GM21528 (cell line): ENCODE measurements around the gene COCH.
A peak's percentile ranks its signal among the peaks of the same experiment; 100 is the strongest.
"Not testable (repeated sequence)": the region's sequence is repeated elsewhere in the genome, so short reads cannot be mapped to it uniquely, and the experiment has no call there.

Source experiments
- ATAC-seq: cut with Tn5 transposase; IDR thresholded peaks from one replicate; pipeline ENCODE4 v1.9.1; 2021; ENCODE audit warnings: mild to moderate bottlenecking, moderate library complexity; ENCODE audit not compliant: unreplicated experiment, low FRiP score

Gene COCH

DNA sequence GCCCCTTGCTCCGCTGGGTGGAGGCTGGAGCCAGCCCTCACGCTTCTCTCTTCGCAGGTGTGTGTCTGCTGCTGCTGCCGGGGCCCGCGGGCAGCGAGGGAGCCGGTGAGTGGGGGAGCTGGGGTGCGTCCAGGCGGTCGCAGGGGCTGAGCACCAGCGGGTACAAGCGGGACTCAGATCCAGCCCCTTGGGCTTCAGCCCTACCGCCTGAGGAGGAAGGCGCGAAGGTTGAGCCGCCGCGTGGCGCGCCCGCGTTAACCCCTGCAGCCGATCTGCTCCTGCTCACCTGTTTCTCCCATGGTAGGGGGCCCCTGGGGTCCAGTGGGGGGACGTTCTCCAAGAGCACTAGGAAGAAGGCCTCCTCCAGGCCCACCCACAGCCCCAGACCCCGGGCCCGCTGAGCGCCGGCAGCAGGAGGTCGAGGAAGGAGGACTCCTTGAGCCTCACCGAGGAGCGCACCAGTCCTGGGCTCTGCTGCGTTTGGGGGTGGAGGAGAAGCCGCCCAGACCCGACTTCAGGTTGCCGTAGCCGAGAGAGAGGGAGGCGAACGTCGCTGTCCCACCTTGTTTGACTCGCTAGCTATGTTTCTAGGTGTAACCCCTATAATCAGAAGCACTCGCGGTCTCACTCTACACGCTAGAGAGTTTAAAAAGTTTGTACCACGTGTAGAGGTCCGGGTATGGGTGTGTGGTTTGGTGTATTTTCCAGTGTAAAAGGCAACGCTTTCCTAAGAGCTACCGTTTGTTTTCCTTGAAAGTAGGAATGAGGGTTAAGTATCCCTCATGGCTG, 834 bp downstream of the COCH start:
- ATAC-seq, result peak; percentile 39

DNA sequence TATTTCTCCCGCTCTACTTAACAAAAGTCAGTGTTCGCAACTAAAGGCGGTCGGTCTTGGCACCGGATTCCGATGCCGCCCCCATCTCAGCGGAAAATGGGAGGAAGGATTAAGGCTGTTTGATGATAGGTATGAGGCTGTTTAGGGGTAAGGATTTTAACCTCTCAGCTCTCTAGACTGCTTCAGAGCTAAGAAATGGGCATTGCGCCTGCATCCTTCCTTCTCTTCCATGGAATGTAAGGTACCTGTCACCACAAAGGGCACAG, 1.4 kb downstream of the COCH start:
- ATAC-seq, result no peak

DNA sequence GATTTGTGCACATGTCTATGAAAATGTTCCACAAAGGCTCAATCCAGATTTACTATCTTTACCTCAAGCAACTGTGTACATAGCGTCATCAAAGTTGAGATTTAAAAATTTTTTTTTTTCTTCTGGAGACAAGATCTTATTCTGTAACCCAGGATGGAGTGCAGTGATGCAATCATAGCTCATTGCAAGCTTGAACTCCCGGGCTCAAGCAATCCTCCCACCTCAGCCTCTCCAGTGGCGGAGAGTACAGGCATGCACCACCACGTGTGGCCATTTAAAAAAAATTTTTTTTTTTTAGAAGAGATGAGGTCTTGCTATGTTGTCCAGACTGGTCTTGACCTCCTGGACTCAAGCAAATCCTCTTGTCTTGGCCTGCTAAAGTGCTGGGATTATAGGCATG, 2.3 kb downstream of the COCH start:
- no peak for ATAC-seq

DNA sequence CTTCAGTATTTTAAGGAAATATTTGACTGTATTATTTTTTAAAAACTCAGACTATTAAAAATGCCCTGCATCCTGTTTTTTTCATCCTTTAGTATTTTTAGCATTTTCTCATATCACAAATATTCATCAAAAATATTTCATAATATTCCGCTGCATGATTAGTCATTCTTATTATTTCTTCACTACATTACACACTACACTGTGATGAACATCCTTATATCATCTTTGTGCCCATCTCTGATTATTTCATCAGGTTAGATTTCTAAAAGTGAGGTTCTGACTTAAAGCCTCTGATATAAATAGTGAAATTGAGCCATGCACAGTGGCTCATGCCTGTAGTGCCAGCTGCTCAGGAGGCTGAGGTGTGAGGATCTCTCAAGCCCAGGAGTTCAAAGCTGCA, 8.1 kb downstream of the COCH start:
- ATAC-seq, result no peak

DNA sequence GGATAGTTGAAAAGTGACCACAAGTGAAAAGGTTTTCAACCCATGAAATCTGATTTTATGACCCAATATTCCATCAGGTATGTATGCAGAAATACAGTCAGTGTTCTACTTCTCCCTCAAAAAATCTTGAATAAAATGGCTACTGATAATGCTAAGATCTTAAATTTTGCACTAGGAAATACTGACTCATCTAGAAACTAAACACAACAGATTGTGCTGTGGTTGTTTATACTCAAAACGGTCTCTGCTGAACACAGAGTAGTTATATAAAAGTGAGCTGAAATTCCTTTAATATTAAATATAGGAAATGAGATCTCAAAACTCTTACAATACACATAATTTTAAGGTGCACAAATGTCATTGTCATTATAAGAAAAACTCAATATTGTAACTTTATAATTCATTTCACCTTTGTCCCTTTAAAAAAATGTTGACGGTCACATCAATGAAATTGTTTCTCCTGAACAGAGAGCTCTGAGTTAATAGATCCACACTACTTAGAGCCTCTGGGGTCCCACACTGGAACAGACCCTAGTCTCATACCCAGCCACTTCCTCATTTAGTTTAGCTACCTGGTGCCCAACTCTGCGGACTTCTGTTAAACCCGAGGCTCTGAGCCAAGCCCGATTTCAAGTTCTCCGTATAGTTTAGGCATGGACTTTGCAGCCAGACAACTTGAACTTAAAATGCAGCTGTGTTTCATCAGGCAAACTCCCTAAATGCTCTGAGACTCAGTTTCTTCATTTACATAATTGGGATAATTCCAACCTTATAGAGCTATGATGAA, 9.3 kb downstream of the COCH start:
- no peak for ATAC-seq

DNA sequence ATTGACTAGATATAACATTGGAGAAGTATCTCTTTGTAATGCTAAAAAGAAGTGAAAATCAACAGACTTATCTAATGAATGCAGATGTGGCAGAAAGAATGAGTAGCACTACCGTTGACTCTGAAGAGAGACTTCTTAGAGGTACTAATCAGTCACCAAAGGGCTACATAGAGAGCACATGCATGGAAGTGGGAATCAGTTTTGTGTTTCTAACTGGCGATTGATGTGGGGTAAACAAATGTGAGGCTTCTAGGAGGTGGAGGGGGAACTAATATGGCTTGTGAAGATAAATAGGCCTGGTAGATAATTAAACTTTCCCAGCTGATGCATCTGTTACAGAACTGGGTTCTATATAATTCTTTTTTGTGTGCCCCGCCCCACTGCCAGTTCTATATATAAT, 10.5 kb downstream of the COCH start:
- no peak for ATAC-seq

DNA sequence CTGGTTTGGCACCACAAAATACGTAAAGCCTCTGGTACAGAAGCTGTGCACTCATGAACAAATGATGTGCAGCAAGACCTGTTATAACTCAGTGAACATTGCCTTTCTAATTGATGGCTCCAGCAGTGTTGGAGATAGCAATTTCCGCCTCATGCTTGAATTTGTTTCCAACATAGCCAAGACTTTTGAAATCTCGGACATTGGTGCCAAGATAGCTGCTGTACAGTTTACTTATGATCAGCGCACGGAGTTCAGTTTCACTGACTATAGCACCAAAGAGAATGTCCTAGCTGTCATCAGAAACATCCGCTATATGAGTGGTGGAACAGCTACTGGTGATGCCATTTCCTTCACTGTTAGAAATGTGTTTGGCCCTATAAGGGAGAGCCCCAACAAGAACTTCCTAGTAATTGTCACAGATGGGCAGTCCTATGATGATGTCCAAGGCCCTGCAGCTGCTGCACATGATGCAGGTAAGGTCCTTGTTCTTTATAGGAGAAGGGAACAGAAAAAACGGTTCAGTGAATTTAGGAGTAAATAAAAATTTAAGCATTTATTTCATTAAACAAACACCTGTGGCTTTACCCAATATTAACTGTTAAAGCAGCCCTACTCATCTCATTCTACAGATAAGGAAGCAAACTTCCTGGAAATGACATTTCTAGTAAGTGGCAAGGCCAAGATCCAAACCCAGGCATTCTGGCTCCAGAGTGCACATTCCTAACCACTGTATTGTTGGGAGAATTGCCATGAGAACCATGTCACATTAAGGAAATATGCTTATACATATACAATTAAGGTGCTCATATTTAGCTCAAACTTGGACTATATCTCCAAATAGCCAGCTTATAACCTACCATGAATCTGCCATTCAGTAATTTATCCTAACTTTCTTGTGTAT, 11.7 kb downstream of the COCH start:
- ATAC-seq, result no peak

DNA sequence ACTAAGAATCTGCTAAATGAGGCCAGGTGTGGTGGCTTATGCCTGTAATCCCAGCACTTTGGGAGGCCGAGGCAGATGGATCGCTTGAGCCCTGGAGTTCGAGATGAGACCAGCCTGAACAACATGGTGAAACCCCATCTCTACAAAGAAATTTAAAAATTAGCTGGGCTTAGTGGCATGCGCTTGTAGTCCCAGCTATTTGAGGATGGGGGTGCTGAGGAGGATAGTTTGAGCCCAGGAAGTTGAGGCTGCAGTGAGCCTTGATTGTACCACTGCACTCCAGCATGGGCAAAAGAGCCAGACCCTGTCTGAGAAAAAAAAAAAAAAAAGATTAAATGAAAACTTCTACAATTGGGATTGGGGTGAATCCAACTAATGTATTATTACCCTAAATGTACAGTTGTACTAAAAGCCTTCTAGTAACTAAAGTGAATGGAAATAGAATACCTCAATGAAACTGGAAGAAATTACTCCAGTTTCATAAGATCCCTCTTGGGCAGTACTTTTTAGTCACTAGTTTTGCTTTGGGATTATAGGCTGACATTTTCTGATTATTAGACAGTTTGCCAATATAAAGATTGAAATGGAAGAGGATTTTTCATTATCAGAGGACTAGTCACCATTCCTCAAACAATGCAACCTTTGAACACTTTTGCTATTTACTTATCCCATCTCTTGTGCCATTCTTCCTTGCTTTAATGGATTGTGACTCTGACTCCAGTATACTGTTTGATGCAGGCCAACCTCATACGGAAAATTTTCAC, 14.3 kb downstream of the COCH start:
- ATAC-seq, result no peak

DNA sequence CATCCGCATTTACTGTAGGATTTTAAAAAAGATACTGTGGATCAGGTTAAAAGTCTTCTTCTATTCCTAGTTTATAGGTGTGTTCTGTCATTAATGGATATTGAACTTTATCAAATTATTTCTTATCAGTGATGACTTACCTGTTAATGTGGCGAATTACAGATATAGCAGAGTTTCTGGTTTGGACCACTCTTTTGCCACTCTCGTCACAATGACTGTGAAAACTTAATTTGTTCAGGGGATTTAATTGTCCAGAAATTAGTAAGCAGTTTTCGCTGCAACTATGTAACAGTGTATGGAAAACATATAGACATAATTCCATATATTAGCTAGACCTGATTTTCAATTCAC, 14.9 kb downstream of the COCH start:
- no peak for ATAC-seq

DNA sequence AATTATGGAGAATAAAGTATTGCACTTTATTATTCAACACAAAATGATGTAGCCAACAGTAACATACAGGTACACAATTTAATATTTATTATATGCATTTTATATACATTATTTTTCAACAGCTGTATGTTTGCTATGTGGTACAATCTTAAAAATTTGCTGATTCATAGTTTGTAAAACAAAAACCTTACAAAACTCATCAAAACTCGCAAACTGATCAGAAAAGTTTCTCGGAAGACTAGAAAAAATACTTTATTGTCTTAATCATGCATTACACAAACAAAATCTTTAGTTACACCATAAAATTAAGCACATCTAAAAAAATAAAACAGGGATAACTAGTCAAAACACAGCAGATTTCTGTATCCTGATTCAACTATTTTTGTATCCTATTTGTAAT, 19.5 kb downstream of the COCH start:
- no peak for ATAC-seq

DNA sequence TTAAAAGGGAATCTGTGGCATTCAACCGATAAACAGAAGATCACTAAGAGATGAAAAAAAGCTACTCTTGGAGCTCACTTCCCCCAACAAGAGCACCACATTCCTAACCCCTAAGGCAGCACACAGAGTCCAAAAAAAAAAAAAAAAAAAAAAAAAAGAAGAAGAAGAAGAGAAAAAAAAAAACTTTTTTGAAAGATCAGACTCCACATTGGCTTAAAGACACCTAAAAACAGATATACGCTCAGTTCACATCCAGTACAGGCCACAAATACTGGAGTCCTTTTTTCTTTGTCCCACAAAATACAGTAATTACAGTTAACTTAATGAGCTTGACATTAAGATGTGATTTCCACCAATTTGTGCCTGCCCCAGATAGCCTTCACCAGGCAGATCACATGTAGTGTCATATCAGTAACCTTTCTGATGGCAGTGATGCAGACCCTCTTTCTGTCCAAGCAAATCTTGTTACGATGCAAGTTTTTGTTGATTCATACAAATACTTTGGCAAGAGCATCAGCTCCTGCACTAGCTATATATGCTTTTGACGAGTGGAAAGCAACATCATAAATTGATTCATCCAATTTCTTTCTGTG, 20.7 kb downstream of the COCH start:
- ATAC-seq, result no peak

DNA sequence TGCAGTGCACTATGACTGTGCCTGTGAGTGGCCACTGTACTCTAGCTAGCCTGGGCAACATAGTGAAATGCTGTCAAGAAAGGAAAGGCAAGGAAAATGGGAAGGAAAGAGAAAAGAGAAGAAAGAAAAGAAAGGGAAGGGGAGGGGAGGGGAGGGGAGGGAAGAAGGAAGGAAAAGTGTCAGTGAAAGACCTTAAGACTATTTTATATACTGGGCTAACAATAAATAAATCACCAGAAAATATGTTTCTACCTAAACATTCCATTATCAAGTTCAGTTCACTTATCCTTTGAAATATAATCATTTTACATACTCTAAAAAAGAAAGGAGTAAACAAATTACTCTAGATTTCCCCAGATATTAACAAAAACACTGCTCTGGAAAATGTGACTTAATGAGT, 22.1 kb downstream of the COCH start:
- ATAC-seq, result no peak

DNA sequence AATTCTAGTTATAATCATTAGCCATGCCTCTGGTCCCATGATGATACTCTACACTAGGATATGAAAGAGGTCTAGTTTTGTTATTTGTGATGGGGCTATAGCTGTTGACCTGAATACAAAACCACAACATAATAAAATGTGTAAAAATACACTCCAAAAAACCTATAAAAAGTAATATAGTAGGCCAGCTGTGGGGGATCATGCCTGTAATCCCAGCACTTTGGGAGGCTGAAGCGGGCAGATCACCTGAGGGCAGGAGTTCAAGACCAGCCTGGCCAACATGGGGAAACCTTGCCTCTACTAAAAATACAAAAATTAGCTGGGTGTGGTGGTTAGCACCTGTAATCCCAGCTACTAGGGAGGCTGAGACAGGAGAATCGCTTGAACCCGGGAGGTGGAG, 22.8 kb downstream of the COCH start:
- ATAC-seq, result not testable (repeated sequence)

DNA sequence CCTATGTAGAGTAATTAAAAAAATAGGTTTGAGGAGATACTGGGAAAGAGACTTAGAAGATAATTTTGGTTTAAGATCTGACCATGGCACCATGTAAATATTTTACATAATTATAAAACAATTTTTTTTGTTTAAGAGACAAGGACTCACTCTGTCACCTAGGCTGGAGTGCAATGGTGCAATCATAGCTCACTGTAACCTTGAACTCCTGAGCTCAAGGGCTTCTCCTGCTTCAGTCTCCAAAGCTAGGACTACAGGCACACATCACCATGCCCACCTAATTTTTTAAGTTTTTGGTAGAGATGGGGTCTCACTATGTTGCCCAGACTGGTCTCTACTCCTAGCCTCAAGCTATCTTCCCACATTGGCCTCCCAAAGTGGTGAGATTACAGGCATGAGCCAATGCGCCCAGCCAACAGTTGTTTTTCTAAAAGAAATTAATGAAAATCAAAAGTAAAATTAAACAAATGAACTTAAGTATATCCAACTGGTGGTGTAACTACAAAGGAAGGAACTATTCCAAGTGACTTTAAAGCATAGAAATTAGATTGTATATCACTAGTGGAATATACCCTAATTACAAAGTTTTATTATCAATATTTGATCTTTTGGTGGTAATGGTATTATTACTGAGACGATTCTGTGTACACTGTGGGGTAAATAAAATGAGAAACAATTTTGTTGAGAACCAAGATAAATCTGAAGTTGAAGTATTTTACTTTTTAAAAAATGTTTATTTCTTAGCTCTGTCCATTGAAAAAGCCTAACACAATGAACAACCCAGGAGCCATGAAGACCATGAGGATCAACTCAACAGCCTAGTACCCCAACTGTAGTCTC, 29.1 kb downstream of the COCH start:
- no peak for ATAC-seq

DNA sequence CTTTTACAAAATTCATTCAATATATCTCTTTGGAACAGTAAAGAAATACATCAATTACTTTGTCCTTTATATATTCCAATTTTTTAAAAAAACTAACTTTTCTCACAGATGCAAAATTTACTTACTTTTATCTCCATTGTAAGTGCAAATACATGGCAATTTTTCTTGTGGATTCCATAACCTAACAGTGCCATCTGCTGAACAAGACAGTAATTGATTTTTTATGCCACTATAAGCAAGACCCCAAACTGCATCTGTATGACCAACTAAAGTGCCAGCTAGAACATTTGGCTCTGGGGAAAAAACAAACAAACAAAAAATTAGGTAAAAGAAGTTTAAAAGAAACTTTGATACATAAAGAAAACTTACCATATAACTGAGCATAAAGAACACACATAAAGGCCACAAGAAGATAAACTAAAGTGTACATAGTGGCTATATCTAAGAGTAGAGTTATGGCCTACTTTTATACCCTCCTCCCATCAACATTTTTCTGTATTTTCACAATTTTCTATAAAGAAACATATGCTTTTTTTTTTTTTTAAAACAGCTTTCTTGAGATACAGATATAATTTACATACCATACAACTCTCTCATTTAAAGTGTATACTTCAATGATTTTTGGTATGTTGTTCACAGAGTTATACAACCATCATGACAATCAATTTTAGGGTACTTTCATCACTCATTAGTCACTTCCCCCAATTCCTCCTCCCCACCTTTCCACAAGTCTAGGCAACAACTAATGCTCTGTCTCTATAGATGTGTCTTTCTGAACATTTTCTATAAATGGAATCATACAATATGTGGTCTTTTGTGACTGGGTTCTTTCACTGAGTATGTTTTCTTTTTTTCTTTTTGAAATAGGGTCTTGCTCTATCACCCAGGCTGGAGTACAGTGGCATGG, 32.6 kb downstream of the COCH start:
- no peak for ATAC-seq

DNA sequence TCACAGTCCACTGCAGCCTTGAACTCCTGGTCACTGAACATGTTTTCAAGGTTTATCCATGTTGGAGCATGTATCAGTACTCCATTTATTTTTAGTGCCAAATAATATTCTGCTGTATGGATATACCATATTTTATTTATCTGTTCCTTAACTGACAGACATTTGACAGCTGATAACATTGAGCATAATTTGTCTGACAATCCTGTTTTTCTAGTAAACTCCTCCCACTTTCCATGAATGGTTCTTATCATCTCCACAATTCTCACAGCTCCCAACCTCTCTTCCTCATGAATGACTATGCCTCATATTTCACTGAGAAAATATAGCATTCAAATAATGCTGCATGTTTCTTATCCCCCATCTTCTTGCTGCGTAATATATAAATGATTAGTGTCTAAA, 33.3 kb downstream of the COCH start:
- ATAC-seq, result no peak

DNA sequence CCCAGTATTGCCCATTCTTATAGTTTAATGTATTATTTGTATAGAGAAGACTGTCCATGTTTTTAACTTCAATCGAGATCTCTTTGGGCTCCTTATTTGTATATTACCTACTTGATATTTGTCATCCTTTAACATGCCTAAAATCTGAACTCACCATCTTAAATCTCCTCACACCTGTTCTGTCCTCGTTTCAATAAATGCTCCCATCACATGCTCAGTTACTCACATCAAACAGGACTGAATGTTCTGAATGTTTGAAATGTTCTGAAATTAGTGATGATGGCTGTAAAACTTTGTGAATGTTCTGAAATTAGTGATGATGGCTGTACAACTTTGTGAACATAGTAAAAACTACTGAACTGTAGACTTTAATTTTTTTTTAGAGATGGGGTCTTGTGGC, 34.5 kb downstream of the COCH start:
- ATAC-seq, result no peak

DNA sequence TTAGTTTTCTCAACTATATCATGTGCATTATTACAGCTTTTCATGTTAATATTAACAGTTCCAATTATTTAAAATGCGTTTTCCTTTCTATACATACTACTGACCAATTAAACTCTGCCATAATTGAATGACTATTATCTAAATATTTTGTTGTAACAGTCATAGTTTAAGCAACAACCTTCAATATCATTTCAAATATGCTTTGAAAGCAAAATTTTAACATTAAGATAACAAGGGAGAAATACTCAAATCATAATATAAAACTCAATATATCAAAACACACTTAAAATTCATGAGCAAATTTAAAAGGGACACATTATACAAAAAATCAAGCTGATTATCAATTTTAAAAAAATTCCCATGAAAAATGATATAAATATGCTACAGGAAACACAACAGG, 40.5 kb downstream of the COCH start:
- ATAC-seq, result no peak
